ENCODE results near the gene SPNS3. TPM values are rescaled to one million over a fixed set of nuclear protein-coding genes. Genes with fewer than 3 reads are reported as not detected.

The SPNS3 gene
- total RNA-seq, 1 donor from 2014 or later, result 0.48 TPM

DNA sequence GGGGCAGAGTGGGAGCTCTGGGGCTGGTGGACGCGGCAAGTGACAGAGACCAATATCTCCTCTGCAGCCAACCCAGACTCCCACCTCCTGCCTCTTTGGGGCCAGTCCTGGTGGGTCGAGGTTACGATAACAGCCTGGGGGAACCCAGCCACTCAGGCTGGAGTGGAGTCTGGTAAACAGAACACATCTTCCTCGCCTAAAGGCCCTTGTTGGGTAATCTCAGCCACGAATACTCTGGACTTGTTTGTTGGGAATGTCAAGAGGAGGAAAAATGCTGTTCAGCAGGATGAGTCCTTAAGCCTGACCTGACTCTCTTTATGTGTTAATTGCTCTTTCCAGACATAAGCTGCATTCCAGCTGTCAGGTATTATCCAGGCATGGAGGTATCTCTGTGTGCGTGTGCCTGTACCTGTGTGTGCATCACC, 56.9 kb downstream of the SPNS3 start:
- no peak for ATAC-seq

DNA sequence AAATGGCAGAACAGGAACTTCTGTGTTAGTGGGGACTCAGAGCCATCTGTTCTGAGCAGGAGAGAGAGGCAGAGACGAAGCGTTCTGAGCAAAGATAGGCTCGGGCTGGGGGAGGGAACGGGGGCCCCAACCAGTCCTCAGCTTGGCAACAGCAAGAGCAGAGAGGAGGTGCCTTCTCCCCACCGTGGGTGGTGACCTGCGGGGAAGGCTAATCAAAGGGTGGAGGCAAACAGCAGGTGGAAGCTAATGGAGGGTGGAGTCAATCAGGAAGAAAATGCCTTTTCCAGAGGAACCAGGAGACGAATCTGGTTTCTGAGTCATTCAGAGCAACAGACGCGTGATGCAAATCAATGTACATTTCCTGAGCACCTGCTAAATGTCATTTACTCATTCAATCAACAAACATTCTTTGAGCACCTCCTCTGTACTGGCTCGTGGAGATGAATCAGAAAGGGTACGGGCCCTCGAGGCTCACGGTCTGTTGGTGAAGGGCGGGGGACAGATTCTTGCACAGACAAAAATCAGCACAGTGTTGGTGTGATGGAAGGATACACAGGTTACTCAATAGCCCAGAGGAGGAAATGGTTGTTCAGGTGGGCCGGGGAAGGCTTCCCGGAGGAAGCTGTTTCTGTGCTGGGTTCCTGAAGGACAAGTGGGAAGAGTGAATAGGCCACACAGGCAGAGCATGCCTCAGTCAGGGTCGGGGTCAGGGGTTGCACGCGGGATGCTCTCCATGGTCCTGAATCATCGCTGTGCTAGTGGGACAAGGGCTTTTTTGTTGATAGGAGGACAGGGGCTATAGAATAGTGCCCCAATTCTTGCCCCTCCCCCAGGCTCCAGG, 59.2 kb downstream of the SPNS3 start:
- ATAC-seq, result peak; percentile 70

DNA sequence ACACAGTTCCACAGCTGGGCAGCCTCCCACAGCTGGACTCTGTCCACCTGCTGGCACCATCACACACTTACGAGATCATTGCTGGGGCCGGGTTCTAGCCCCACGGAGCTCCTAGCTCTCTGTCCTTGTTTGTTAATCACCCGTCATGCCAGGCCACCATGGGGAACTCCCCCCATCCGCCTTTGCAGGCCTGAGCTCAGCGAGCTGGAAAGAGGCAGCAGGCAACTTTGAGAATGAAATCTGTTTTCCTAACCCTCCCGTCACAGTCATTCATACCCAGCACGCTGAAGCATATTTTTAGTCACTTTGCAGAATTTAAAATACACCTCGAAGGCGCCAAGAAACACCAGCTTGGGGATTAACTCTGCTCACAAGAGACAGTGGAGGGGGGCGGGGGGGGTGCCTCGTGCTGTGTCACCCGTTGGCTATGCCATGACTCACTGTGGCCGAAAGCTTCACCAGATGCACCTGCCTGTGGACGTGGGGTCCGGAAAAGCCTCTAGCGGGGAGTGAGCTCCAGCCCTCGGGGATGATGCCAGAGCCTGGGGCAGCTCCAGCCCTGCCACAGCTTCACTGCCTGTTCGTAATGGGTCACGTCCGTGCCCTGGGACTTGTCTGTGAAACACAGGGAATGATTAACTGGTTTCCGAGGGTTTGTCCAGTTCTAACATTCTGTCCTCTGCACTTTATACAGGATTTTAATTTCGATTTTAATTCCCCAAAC, 63.5 kb downstream of the SPNS3 start:
- peak; percentile 30 for ATAC-seq

DNA sequence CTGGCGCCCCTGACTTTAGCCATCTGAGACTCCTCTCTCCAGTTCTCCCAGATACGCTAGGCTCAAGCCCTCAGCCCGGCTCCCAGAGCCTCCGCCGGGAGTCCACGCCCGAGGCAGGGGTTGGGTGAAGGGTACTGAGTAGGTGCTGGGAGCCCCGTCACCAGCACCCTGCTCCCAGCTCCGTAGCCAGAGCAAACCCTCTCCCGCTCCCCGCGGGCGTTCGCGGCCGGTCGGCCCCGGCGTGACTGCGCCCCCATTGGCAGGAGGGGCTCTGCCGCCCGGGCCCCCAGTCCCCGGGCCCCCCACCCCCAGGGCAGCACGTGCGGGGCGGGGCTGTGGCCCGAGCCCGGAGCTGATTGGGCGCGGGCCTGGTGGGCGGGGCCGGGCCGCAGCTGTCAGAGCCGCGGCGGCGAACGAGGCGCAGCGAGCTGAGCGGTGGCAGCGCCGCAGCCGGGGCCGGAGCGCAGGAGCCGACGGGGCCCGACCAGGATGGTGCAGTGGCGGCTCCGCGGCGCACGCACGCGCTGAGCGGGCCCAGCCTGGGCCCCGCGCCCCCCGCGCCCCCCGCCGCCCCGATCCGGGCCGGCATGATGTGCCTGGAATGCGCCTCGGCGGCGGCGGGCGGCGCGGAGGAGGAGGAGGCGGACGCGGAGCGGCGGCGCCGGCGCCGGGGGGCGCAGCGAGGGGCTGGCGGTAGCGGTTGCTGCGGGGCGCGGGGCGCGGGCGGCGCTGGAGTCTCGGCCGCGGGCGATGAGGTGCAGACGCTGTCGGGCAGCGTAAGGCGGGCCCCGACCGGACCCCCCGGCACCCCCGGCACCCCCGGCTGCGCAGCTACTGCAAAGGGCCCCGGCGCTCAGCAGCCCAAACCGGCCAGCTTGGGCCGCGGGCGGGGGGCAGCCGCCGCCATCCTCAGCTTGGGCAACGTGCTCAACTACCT, 65.0 kb downstream of the SPNS3 start, which contains the start of gene SPNS2:
TSS of gene SPNS2 (plus strand) at position 421 of the 937 bp plus-strand sequence. CDS start at position 588, 167 bp downstream.
- peak; percentile 68 for ATAC-seq

DNA sequence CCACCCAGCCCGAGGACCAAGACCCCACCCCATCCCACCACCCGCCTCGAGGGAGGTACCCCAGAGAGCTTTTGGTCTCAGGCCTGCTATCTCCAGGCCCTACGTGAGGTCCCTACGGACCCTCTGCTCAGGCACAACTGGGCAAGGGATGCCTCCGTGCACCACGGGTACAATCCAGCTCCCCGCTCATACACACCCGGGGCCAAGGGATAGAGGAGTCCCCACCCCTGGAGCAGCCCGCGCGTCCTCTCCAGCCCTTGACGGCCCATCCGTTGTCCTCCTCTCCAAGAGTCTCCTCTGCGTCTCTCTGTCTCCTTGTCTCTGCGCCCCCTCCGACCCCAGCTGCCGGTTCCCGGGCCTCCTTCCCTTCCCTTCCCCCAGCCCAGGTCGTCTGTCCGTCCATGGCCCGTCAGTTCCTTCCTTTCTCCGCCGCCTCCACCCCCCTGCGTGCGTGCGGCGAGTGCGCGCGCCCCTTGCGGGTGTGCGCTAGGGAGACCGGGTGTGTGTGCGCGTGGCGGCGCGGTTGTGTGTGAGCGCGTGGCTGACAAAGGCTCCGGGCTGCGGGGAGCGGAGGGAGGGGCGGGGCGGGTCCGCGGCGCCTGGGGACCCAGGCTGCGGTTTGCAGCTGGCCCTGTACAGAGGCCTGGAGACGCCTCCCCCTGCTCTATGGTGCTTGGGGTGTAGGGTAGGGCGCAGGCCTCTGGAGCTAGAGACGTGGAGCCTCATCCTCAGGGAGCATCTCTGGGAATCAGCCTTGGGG, 65.9 kb downstream of the SPNS3 start:
- peak; percentile 17 for ATAC-seq

DNA sequence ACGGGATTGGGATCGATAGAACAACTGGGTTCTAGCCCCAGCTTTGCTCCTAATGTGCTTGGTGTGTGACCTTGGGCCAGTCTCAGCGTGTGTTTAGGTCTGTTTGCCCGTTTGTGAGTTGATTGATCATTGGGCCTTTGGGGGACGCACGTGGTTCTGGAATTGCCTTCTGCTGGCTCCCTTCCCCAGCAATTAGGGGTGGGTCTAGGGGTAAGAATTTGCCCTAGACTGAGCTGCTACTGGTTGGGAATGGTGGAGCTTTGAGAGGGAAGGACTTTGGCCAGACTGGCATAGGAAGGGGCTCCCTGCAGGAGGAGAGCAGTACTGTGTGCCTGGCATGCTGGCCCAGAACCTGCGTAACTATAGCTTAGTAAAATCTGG, 66.4 kb downstream of the SPNS3 start:
- no peak for ATAC-seq

DNA sequence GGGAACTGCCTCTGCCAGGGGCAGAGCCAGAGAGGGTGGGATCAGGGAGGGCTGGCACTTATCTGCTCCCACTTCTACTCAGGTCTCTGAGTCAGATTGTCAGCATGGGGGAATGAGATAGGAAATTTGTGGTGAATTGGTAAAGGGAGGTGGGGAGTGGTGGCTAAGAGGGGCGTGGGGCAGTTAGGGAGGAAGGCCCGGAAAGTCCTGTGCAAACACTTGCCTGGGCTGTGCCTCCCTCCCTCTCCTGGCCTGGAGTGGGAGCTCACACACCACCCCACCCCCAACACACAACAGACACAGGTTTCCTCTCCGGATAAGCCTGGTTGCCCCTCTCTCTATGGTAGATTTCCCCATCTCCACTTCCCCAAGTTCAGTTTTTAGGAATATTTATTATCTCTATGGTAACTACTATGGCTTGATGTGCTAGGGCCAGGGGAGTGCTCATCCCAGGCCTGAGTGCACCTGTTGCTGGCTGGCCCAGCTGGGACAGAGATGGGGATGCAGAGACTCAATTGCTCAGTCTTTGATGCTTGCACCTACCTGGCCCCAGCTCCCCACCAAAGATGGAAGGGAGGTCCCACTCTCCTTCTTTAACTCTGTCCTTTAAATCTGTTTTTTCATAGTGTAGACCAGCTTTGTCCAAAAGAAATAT, 67.7 kb downstream of the SPNS3 start:
- no peak for ATAC-seq

DNA sequence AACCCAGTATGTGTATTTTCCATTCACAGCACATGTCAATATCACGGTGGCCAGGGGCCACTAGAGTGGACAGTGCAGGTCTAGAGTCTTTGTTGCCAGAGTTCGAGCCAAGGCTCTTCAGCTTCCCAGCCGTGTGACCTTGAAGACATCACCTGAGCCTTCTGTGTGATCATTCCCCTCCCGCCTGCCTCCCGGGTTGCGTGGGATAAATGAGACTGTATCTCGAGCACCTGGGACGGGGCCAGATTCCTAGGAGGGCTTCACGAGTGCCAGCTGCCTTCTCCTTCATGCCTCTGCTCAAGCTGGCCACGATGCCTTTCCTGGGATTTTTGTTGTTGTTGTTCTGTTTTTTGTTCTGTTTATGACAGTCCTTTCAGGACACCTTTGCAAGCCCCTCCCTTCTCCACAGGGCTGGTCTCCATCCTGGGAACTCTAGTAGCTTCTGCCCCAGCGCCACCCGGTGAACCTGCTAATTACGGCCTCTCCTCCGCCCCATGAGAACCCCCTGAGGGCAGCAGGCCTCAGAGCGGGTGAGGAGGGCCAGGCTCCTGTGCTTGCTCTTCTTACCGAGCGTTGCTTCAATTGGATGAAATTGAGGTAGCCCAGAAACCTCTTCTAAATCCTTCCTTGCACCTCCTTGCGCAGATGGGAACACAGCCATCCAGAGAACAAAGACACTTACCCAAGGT, 68.9 kb downstream of the SPNS3 start:
- ATAC-seq, result no peak

DNA sequence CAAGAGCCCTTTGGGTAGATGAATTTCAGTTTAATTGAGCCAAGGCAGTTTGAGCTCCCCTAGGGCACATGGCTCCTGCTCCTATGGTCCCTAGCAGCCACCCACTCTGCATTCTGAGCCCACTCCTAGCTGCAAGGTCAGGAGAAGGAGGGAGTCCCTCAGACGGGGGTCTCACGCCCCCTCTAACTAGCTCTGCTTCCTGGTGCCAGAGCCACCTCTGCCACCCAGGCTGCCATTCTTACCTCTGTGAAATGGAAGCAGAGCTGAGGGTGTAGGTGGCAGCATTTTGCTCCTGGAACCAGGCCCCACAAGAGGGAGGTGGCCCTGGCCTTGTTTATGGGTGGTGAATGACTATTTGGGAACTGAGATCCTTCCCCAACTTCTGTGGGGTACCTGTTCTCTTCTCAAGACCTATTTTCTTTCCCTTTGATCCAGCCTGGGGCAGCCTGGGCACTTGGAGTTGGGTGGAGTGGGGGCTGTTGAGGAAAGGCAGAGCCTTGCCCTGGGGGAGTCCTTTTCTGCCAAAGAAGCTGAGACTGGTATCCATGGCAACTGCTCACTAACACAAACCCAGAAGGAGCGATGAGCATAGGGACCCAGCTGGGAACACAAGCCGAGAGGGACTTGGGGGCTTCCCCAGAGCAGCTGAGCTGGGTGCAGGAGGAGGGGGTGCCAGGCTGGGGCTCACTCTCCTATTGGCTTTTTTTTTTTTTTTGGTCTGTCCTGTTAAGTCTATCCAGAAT, 69.7 kb downstream of the SPNS3 start:
- ATAC-seq, result no peak

DNA sequence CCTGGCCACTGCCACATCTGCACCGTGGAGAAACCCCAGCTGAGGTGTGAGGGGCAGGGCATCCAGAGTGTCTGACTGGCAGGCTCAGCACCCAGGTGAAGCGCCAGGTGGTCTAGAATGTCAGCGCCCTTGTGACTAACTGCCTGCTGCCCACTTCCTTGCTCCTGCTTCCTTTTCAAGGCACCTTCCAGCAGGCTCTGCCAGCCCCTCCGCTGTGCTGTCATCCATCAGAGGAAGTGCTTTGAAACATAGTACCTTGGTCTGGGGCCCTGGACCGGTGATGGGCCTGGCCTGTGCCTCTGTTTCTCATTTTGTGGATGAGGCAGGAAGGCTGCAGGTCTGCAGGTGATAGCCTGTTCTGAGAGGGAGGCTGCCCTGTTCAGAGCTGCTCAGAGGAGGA, 70.4 kb downstream of the SPNS3 start:
- ATAC-seq, result peak; percentile 34

DNA sequence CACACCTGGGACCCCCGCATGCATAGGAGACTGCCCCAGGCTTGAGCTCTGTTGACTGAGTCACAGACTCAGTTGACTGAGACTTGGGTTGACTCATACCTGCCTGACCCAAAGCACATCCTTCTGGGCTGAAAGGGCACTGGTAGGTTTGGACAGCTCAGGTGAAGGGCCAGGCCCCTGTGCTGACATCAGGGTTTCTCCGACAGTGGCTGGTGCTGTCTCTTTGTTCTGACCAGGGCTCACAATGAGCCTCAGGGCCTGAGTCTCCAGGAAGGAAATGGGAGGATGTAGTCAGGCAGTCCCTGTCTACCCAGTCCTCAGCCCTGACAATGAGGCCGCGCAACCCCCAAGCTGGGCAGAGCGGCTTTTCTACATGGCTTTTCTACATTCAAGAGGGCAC, 71.4 kb downstream of the SPNS3 start:
- ATAC-seq, result peak; percentile 59

DNA sequence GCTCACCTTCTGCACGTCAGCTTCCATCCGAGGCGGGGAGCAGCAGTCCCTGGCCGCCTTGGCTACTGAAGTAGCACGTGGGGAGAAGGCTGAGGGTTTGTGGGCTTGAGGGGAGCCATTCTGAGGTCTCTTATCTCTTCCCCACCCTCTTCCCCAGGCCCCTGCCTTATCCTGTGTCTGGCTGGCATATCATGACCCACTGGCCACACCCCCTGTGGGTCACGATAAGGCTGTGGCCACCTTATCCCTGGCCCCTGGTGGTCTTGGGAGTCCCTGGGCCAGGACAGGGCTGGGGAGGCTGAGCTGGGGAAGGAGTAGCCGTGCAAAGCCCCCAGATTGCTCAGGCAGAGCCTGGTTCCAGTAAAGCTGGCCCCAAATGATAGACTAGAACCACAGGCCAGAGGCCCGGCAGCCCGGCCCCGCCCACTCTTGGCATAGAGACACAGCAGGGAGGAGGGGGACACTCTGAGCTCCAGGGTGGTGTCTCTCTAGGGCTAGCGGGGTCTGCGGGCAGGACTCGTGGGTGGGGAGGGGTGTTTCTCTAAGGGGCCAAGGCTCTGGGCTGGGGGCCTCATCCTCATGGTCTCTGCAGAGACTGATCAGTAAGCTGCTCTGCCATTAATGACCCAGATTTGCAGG, 72.6 kb downstream of the SPNS3 start:
- ATAC-seq, result no peak

DNA sequence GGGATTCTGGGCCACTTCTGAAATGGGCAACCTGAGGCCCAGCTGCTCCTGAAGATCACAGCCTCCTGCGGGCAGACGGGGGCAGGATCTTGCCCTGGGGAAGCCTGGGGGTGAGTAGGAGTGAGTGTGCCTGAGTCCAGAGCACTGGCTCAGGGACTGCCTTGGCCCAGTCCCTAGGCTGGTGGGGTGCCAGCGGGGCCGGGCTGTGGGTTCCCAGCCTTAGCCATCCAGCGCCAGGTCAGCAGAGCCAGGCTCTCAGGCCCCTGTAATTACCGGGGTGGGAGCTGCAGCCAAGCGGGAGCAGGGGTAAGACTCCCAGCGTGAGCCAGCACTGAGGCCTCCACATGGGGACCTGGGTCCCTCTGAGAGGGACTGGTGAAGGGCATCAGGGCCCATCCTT, 73.2 kb downstream of the SPNS3 start:
- no peak for ATAC-seq

DNA sequence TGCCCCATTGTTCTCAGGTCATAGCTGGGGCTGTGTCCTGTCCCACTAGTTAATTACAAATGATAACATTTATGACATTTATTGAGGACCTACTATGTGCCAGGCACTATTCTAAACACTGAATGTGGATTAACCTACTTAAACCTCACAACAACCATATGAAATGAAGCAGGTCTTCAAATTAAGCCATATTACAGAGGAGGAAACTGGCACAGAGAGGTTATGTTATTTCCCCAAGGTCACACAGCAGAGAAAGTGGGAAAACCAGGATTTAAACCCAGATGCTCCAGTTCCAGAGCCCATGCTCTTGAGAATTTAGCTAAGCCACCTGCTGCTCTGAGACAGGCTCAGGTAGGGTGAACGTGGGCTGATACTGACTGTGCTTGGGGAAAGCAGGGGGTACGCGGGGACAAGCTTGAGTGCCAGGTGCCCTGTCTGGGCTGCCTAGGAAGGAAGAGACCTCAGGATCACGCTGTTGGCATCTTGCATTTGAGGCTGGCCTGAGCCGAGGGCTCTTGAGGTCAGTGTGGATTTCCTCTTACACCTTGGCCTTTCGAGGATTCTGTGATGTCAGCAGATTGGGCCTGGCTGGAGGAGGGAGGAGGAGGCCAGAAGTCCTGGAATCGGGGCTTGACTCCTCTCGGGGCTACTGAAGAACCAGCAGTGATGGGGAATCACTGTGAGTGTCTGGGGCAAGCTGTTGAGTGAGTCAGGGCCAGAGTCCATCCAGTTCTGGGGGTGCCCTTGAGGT, 73.8 kb downstream of the SPNS3 start:
- no peak for ATAC-seq

DNA sequence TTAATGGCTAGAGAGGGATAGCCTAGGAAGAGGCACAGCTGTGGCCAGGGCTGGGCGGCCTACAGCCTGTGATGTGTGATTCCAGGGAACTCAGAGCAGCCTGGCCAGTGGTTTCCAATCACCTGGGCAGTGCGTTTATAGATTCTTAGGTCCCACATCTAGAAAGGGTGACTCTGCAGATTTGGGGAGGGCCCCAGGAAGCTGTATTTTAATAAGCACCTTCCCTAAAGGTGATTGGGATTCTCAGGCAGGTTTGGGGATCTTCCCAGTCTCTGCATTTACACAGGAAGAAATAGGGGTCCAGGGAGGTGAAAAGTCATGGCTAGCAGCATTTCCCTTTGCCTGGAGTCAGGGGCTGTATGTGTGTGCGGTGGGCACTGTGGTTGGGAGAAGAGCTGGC, 74.5 kb downstream of the SPNS3 start:
- no peak for ATAC-seq

DNA sequence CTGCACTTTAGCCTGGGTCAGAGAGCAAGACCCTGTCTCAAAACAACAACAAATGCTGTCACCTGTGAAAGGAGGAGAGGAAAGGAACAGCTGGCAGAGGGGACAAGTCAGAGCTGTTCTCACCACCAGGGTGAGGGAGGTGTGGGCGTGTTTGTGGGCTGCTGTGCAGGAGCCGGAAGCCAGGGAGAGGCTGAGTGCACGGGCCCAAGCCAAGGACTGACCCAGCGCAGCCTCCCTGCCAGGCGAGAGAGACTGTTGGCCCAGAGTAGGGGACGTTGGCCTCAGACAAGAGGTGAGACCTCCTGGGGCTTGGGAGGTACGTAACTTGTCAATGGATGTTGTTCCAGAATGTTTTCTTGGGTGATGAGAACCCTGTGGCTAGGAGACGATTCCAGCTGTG, 75.7 kb downstream of the SPNS3 start:
- no peak for ATAC-seq

DNA sequence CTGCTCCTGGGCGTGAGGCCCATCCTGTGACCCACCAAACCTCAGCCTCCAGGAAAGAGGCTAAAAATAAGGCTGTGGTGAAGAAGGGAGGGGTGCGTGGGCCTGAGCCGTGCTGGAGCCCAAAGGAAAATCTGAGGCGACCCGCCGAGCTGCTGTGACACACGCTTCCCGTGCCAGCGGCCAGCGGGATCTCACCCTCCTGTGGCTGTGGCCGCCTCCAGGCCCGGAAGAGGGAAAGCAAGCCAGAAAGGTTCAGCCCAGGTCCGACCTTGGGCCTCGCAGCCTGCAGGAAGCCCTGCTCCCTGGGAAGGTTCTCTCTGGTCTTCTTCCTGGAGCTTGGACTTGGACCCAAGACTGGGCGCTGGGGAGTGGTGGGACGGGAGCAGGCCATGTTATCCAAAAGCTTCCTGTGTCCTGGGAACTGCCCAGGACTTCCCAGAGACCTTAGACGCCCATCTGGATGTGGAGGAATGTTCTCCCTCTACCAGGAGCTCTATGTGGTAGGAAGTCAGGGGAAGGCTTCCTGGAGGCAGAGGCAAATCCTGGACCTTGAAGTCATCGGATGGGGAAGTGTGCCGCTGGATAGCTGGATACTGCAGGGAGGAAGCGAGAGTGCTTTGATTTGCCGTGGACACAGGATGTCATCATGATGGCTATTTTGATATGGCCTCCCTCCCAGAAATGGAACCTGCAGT, 76.3 kb downstream of the SPNS3 start:
- no peak for ATAC-seq

DNA sequence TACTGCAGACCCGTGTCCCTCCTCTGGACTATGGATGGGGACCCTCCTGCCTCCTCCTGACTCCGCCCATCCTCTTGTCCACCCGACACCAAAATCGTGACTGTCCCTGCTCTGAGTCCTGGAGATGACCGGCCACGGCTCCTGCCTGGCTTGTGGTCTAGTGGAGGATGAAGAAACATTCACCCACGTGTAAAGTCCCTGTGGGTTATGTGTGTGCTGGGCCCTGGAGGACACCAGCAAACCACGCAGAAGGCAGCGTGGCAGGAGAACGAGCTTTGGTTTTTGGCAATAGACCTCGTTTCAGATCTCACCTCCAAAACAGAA, 76.8 kb downstream of the SPNS3 start:
- ATAC-seq, result no peak
